Right atrium auricular region (tissue), 2 donors: ENCODE measurements around the gene DNAJC12. TPM values are rescaled to one million over a fixed set of nuclear protein-coding genes. Genes with fewer than 3 reads are reported as not detected.
"Not testable (repeated sequence)": the region's sequence is repeated elsewhere in the genome, so short reads cannot be mapped to it uniquely, and the experiment has no call there.

Experiments
- DNase-seq: peaks from one replicate; pipeline ENCODE4 v3.0.0-alpha.2; 2019; ENCODE audit warnings: low spot score
- H3K27ac ChIP-seq, 2 donors: fragments of 200-600 bp; sonication (generic); 1 replicate in 1 of 2; 2 replicates in 1 of 2; pipeline ENCODE4 v1.5.1; 2016 to 2019
- H3K27me3 ChIP-seq, 2 donors: fragments of 200-600 bp; sonication (generic); one replicate each; pipeline versions ENCODE4 v1.5.1 to v1.6.0; 2017 to 2019
- H3K36me3 ChIP-seq: fragments of 200-600 bp; sonication (generic); one replicate; pipeline ENCODE4 v1.5.1; 2016
- H3K4me1 ChIP-seq, 2 donors: fragments of 200-600 bp; sonication (generic); one replicate each; pipeline versions ENCODE4 v1.5.1 to v1.6.0; 2017 to 2019
- H3K4me3 ChIP-seq, 2 donors: fragments of 200-600 bp; sonication (generic); 1 replicate in 1 of 2; 2 replicates in 1 of 2; pipeline ENCODE4 v1.5.1; 2017 to 2019; ENCODE audit warnings: mild to moderate bottlenecking in 1 of 2, moderate library complexity in 1 of 2
- H3K9me3 ChIP-seq, 2 donors: fragments of 200-600 bp; sonication (generic); one replicate each; pipeline ENCODE4 v1.5.1; 2019
- total RNA-seq, 2 donors: library from RNA; depleted of rRNA; stranded (reverse); fragments of >200 nt; gene quantifications; one replicate each; pipeline ENCODE4 v1.1.0, GENCODE V29; 2016
- TF ChIP-seq, protein P1 (sequence below), 2 donors: fragments of 200-600 bp; sonication (generic); IDR thresholded peaks; one replicate each; pipeline ENCODE4 v1.5.1; 2019; ENCODE audit warnings: antibody characterized with exemption in 2 of 2

The DNAJC12 gene
- total RNA-seq, 2 donors from 2014 or later = 2.6 to 6.0 TPM

DNA sequence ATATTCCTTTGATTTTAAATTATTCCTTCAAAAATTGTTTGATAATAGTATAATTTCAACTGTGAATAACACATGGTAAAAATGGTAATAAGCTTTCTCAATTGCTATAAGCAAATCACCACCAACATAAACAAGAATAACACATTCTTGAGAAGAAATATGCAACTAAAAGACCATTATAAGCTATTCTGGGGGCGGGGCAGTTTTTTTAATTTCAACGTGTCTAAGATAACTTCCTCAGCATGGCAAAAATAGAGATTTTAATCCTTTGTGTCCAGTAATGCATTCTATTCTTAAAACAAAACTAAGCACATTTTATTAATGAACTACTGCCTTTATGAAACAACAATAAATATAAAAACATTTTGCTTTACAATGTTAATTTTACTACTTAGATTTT lies 1.5 kb downstream of the DNAJC12 start:
- Histone ChIP-seq H3K4me1 (no peaks in the 10 kb centered on the region), H3K36me3 (no peaks in the 10 kb centered on the region), H3K27ac (no peak overlapping the region), H3K27me3 (no peaks in the 10 kb centered on the region), H3K4me3 (no peak overlapping the region), H3K9me3 (peaks cover 0 to 4% of the 10 kb centered on the region in 2 donors)
- TF ChIP-seq, protein P1, sequence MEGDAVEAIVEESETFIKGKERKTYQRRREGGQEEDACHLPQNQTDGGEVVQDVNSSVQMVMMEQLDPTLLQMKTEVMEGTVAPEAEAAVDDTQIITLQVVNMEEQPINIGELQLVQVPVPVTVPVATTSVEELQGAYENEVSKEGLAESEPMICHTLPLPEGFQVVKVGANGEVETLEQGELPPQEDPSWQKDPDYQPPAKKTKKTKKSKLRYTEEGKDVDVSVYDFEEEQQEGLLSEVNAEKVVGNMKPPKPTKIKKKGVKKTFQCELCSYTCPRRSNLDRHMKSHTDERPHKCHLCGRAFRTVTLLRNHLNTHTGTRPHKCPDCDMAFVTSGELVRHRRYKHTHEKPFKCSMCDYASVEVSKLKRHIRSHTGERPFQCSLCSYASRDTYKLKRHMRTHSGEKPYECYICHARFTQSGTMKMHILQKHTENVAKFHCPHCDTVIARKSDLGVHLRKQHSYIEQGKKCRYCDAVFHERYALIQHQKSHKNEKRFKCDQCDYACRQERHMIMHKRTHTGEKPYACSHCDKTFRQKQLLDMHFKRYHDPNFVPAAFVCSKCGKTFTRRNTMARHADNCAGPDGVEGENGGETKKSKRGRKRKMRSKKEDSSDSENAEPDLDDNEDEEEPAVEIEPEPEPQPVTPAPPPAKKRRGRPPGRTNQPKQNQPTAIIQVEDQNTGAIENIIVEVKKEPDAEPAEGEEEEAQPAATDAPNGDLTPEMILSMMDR (IDR thresholded peaks at IDR 0.05) = no peak
- DNase-seq = no peak

DNA sequence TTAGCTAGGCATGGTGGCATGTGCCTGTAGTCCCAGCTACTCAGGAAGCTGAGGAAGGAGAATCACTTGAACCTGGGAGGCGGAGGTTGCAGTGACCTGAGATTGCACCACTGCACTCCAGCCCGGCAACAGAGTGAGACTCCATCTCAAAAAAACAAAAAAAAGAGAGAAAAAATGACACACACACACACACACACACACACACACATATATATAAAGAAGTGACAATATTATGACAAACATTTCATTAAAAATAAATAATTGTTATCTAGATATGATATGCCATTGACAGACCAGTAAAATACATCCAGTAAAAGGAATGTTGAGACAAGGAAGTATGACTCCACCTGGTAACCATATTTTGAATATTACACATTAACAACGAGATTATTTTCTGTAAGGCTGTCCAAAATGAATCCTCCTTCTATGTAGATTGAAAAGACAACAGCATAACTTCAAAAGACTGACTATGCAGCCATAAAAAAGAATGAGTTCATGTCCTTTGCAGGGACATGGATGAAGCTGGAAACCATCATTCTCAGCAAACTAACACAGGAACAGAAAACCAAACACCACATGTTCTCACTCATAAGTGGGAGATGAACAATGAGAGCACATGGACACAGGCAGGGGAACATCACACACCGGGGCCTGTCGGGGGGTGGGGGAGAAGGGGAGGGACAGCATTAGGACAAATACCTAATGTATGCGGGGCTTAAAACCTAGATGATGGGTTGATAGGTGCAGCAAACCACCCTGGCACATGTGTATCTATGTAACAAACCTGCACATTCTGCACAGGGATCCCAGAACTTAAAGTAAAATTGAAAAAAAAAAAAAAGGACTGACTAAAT lies 2.2 kb downstream of the DNAJC12 start:
- not testable (repeated sequence) for H3K9me3 ChIP-seq, DNase-seq, H3K4me1 ChIP-seq, H3K4me3 ChIP-seq, H3K36me3 ChIP-seq, H3K27ac ChIP-seq, H3K27me3 ChIP-seq

DNA sequence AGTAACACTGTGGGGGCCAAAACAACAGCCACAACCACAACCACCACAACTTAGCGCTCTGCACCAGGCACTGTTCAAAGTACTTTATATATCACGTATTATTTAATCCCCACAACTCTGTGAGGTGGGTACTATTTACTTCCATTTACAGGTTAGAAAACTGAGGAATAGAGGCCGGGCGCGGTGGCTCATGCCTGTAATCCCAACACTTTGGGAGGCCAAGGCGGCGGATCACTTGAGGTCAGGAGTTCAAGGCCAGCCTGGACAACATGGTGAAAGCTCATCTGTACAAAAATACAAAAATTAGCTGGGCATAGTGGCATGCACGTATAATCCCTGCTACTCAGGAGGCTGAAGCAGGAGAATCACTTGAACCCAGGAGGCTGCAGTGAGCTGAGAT lies 3.6 kb downstream of the DNAJC12 start:
- no peak for DNase-seq
- no peaks in the 10 kb centered on the region for H3K36me3 ChIP-seq
- H3K9me3 ChIP-seq = no peaks in the 10 kb centered on the region
- TF ChIP-seq, protein P1 (IDR thresholded peaks at IDR 0.05) = no peak
- H3K4me1 ChIP-seq = no peaks in the 10 kb centered on the region
- H3K4me3 ChIP-seq = no peak overlapping the region
- no peak overlapping the region for H3K27ac ChIP-seq
- no peaks in the 10 kb centered on the region for H3K27me3 ChIP-seq

DNA sequence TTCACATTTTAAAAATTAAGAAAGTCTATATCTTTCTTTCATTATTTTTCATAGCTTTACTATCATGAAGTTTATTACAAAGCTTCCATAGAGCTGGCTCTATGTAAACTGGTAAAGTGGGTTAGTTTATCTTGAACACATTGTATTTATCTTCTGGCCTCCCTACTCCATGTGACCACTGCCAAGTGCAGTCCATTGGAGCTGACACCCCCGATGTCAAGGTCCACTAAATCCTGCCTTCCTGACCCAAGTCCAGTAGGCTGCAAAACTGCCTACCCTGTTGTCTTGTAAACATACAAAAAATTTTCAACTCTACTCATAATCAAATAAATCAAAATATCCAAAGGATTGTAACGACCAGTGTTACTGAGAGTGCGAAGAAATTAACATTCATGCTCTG lies 10.2 kb downstream of the DNAJC12 start:
- H3K9me3 ChIP-seq = no peaks in the 10 kb centered on the region
- H3K4me1 ChIP-seq = no peaks in the 10 kb centered on the region
- TF ChIP-seq, protein P1 (IDR thresholded peaks at IDR 0.05) = no peak
- H3K27me3 ChIP-seq = no peaks in the 10 kb centered on the region
- H3K36me3 ChIP-seq = no peaks in the 10 kb centered on the region
- H3K4me3 ChIP-seq = no peak overlapping the region
- no peak for DNase-seq
- H3K27ac ChIP-seq = no peak overlapping the region

DNA sequence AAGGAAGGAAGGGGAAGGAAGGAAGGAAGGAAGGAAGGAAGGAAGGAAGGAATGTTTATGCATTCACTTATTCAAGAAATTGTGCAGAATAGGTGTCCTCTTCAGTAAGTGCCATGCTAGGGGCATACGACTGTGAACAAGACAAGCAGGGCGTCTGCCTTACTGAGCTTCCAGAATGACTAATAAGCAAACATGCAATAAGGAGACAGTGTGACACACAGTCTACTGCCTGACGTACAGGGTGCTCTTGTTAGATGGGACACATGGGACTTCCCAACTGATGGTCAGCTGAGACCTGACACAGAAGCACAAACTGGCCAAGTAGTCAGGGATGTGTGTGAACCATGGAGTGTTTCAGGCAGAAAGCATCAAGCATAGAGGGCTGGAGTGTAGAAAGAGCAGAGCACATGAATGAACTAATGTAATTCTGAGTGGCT lies 18.2 kb downstream of the DNAJC12 start:
- TF ChIP-seq, protein P1 (IDR thresholded peaks at IDR 0.05) = no peak
- Histone ChIP-seq H3K4me3 (no peak overlapping the region), H3K27ac (no peak overlapping the region), H3K9me3 (no peaks in the 10 kb centered on the region), H3K4me1 (no peaks in the 10 kb centered on the region), H3K27me3 (no peaks in the 10 kb centered on the region), H3K36me3 (no peaks in the 10 kb centered on the region)
- DNase-seq = no peak

DNA sequence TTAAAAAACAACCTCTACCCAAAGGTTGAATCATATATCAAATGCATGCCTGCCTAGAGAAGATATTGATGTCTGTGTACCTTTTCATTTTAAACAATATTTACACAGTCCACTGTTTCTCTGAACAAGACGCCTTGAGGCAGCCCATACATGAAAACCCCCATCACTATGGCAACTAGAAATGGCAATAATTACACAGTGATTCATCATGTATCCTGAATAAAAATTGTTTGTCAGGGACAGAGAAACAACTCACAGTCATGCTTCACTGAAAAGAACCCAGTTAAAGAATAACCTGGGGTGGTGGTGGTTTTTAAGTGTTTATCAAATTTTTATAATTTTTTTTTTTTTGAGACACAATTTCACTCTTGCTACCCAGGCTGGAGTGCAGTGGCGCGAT lies 19.7 kb downstream of the DNAJC12 start:
- no peak overlapping the region for H3K4me3 ChIP-seq
- no peak for DNase-seq
- no peak overlapping the region for H3K27ac ChIP-seq
- no peaks in the 10 kb centered on the region for H3K27me3 ChIP-seq
- no peaks in the 10 kb centered on the region for H3K9me3 ChIP-seq
- no peaks in the 10 kb centered on the region for H3K4me1 ChIP-seq
- no peaks in the 10 kb centered on the region for H3K36me3 ChIP-seq
- TF ChIP-seq, protein P1 (IDR thresholded peaks at IDR 0.05) = no peak
